Measurements from ENCODE around the gene SORCS2.

GRCh38 chr4:7459471-7459870 is 267.1 kb downstream of the SORCS2 start:
- no peak for TF ChIP-seq CTCF (IDR thresholded peaks at IDR 0.05)
- TF ChIP-seq POLR2A (IDR thresholded peaks at IDR 0.05), result no peak

Data from Peyer's patch (tissue), 4 donors.